Mesendoderm (in vitro differentiated cells): ENCODE data around the gene INTS2.

Experiments used
- DNase-seq: peaks from one replicate; pipeline ENCODE4 v3.0.0; 2013
- H2AK5ac ChIP-seq: 2 replicates; pipeline ENCODE4 v1.6.1; 2013; ENCODE audit warnings: low read length, inconsistent platforms
- H2BK120ac ChIP-seq: 2 replicates; pipeline ENCODE4 v1.6.1; 2013; ENCODE audit warnings: low read depth, mild to moderate bottlenecking, low read length, moderate library complexity, mixed read lengths
- H2BK15ac ChIP-seq: replicated peaks from 2 replicates; pipeline ENCODE4 v1.6.1; 2013; ENCODE audit warnings: low read depth, mild to moderate bottlenecking, moderate library complexity
- H2BK5ac ChIP-seq: 2 replicates; pipeline ENCODE4 v1.6.1; 2013; ENCODE audit warnings: low read length, inconsistent platforms
- H3K18ac ChIP-seq: 2 replicates; pipeline ENCODE4 v1.6.1; 2013; ENCODE audit warnings: mild to moderate bottlenecking, low read length, mixed read lengths
- H3K23ac ChIP-seq: one replicate; pipeline ENCODE4 v1.6.1; 2013; ENCODE audit warnings: low read length
- H3K27ac ChIP-seq: 2 replicates; pipeline ENCODE4 v1.5.1; 2013; ENCODE audit warnings: low read depth, mild to moderate bottlenecking, inconsistent platforms, low read length, moderate library complexity
- H3K27me3 ChIP-seq: 2 replicates; pipeline ENCODE4 v1.6.1; 2013; ENCODE audit warnings: low read length, control low read depth, mild to moderate bottlenecking, inconsistent platforms; ENCODE audit not compliant: insufficient read depth, poor library complexity
- H3K36me3 ChIP-seq: 2 replicates; pipeline ENCODE4 v1.6.1; 2013; ENCODE audit warnings: low read length, inconsistent platforms; ENCODE audit not compliant: control insufficient read depth, insufficient read depth
- H3K4ac ChIP-seq: one replicate; pipeline ENCODE4 v1.6.1; 2013; ENCODE audit warnings: low read depth, mild to moderate bottlenecking, low read length, moderate library complexity
- H3K4me1 ChIP-seq: 2 replicates; pipeline ENCODE4 v1.6.1; 2013; ENCODE audit warnings: low read depth, low read length, inconsistent platforms; ENCODE audit not compliant: control insufficient read depth
- H3K4me2 ChIP-seq: 2 replicates; pipeline ENCODE4 v1.6.1; 2013; ENCODE audit warnings: low read length
- H3K4me3 ChIP-seq: 2 replicates; pipeline ENCODE4 v1.5.1; 2013; ENCODE audit warnings: mild to moderate bottlenecking, low read length
- H3K56ac ChIP-seq: one replicate; pipeline ENCODE4 v1.6.1; 2013; ENCODE audit warnings: low read length
- H3K79me1 ChIP-seq: 2 replicates; pipeline ENCODE4 v1.6.1; 2013; ENCODE audit warnings: low read length, inconsistent platforms
- H3K79me2 ChIP-seq: 2 replicates; pipeline ENCODE4 v1.6.1; 2013; ENCODE audit warnings: mild to moderate bottlenecking, low read length; ENCODE audit not compliant: control insufficient read depth, insufficient read depth
- H3K9ac ChIP-seq: 2 replicates; pipeline ENCODE4 v1.6.1; 2013; ENCODE audit warnings: low read length, inconsistent platforms
- H4K5ac ChIP-seq: one replicate; pipeline ENCODE4 v1.6.1; 2013; ENCODE audit warnings: low read length
- H4K8ac ChIP-seq: one replicate; pipeline ENCODE4 v1.6.1; 2013; ENCODE audit warnings: low read depth, mild to moderate bottlenecking, control low read depth, low read length, moderate library complexity
- WGBS: extraction: QIAGEN DNeasy Blood & Tissue Kit; methylation state at CpG from one replicate; pipeline ENCODE4 v1.1.7; 2013; ENCODE audit warnings: low lambda C conversion rate, missing lambda C conversion rate; ENCODE audit not compliant: insufficient coverage; ENCODE audit errors: extremely low coverage; 5-methylcytosine and 5-hydroxymethylcytosine counted together

The INTS2 gene

DNA sequence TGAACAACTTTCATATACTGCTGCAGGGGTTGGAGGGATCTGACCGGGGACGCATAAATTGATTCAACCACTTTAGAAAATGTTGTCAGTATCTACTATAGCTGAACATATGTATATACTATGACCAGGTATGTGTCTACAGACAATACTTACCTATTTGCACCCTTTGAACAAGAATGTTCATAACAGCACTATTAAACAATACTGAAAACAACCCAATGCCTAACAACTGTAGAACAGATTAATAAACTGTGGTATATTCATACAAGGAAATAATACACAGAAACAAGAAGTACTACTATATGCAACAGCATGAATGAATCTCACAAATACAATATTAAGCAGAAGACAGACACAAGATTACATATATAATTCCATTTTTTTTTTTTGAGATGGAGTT lies 74.9 kb downstream of the INTS2 start:
- no peak overlapping the region for H2AK5ac ChIP-seq
- no peak overlapping the region for H3K18ac ChIP-seq
- H2BK15ac ChIP-seq: no peak overlapping the region
- peaks cover 1% of the 10 kb centered on the region for H3K79me1 ChIP-seq
- no peak overlapping the region for H2BK5ac ChIP-seq
- no peak overlapping the region for H3K9ac ChIP-seq
- H3K27ac ChIP-seq: no peak overlapping the region
- no peak overlapping the region for H2BK120ac ChIP-seq
- no peak for DNase-seq
- H3K36me3 ChIP-seq: no peaks in the 10 kb centered on the region
- no peak overlapping the region for H3K4me3 ChIP-seq
- H3K27me3 ChIP-seq: no peaks in the 10 kb centered on the region
- no peaks in the 10 kb centered on the region for H3K79me2 ChIP-seq
- no peak overlapping the region for H3K4ac ChIP-seq
- no peak overlapping the region for H4K5ac ChIP-seq
- H3K4me2 ChIP-seq: no peak overlapping the region
- no CpG with 5 or more reads among the region's 2 CpGs for WGBS
- H3K56ac ChIP-seq: no peak overlapping the region
- no peak overlapping the region for H4K8ac ChIP-seq
- no peak overlapping the region for H3K23ac ChIP-seq
- H3K4me1 ChIP-seq: no peaks in the 10 kb centered on the region

DNA sequence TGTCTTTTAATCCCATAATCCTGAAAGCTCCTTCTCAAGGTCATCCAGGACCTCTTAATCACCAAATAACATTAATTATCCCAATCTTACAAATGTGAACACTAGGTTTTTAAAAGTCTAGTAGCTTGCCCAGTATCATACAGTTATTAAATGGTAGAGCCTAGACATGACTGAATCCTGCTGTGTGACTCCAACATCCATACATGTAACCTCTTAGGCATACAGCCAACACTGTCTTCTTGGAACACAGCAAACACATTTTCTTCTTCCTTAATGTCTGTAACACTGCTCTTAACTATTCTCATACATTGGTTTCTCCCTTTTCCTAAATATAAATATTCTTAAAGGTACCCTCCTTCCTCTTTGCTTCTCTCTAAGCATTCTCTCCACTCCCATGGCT lies 78.1 kb downstream of the INTS2 start:
- Histone ChIP-seq H3K4me3 (no peak overlapping the region), H4K8ac (no peak overlapping the region), H3K79me1 (peaks cover 1% of the 10 kb centered on the region), H2AK5ac (no peak overlapping the region), H4K5ac (no peak overlapping the region), H3K79me2 (no peaks in the 10 kb centered on the region), H3K56ac (no peak overlapping the region), H3K27ac (no peak overlapping the region), H2BK15ac (no peak overlapping the region), H3K4me2 (no peak overlapping the region), H3K36me3 (no peaks in the 10 kb centered on the region), H2BK5ac (no peak overlapping the region), H3K23ac (no peak overlapping the region), H2BK120ac (no peak overlapping the region), H3K18ac (no peak overlapping the region), H3K4me1 (no peaks in the 10 kb centered on the region), H3K9ac (no peak overlapping the region), H3K27me3 (no peaks in the 10 kb centered on the region), H3K4ac (no peak overlapping the region)
- DNase-seq: no peak

DNA sequence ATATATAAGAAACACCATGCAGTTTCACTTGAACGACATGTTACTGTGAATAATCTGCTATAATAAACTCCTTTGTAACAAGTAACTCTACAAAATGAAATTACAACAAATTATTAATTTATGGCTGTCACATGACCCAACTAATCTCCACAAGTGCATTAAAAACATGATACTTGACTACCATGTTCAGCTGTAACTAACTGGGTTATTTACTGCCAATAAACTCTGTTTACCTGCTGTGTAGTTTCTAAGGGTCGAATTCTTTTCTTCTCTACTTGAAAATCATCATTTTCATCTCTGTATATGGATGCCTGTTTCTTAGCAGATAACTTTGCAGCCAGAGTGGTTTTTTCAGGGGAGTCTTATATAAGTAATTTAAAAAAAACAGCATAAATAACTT lies 78.9 kb downstream of the INTS2 start:
- Histone ChIP-seq H3K79me1 (no peaks in the 10 kb centered on the region), H3K23ac (no peak overlapping the region), H3K9ac (no peak overlapping the region), H4K8ac (no peak overlapping the region), H3K27ac (no peak overlapping the region), H2BK15ac (no peak overlapping the region), H3K79me2 (no peaks in the 10 kb centered on the region), H3K4me1 (no peaks in the 10 kb centered on the region), H3K4me3 (no peak overlapping the region), H3K4ac (no peak overlapping the region), H2BK5ac (no peak overlapping the region), H2BK120ac (no peak overlapping the region), H3K4me2 (no peak overlapping the region), H3K27me3 (no peaks in the 10 kb centered on the region), H4K5ac (no peak overlapping the region), H3K56ac (no peak overlapping the region), H3K18ac (no peak overlapping the region), H3K36me3 (no peaks in the 10 kb centered on the region), H2AK5ac (no peak overlapping the region)
- DNase-seq: no peak
- WGBS: no CpG with 5 or more reads among the region's 2 CpGs

DNA sequence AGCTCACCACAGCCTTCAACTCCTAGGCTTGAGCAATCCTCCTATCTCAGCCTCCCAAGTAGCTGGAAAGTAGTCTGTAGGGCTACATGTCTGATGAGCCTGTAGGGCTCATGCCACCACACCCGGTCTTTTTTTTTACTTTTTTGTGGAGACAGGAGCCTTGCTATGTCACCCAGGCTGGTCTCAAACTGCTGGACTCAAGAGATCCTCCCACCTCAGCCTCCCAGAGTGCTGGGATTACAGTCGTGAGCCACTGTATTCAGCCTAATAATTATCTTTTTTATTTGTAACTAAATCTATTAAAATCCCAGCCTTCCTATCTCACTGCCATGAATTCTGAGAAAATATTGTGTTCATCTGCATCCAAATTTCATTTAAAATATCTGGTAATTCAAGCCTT lies 79.5 kb downstream of the INTS2 start:
- Histone ChIP-seq H3K4me1 (no peaks in the 10 kb centered on the region), H2BK15ac (no peak overlapping the region), H2AK5ac (no peak overlapping the region), H3K4ac (no peak overlapping the region), H3K36me3 (no peaks in the 10 kb centered on the region), H3K56ac (no peak overlapping the region), H3K4me3 (no peak overlapping the region), H3K4me2 (no peak overlapping the region), H3K27me3 (no peaks in the 10 kb centered on the region), H4K5ac (no peak overlapping the region), H3K23ac (no peak overlapping the region), H3K27ac (no peak overlapping the region), H2BK5ac (no peak overlapping the region), H2BK120ac (no peak overlapping the region), H3K9ac (no peak overlapping the region), H3K18ac (no peak overlapping the region), H3K79me2 (no peaks in the 10 kb centered on the region), H4K8ac (no peak overlapping the region), H3K79me1 (no peaks in the 10 kb centered on the region)
- no CpG with 5 or more reads among the region's 2 CpGs for WGBS
- no peak for DNase-seq

DNA sequence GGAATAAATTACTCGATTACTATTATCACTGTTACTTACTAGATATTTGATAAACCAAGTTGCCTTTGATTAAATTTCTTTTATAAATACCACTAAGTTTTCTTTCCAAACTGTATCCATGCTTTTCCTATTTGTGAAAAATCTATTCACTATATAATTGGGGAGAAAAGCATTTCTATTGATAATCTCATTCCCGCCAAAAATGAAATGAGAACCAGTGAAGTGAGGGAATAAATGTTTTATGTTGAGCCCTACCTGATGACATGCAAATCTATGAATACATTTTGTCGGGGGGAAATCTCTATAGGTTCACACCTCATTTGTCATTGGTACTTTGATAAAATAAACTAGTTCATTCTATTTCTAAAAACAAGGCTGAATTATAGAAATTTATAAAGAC lies 80.1 kb downstream of the INTS2 start:
- Histone ChIP-seq H3K56ac (no peak overlapping the region), H3K27me3 (no peaks in the 10 kb centered on the region), H3K9ac (no peak overlapping the region), H3K4me1 (no peaks in the 10 kb centered on the region), H3K27ac (no peak overlapping the region), H3K4me2 (no peak overlapping the region), H2BK120ac (no peak overlapping the region), H4K5ac (no peak overlapping the region), H3K36me3 (no peaks in the 10 kb centered on the region), H2AK5ac (no peak overlapping the region), H3K79me1 (no peaks in the 10 kb centered on the region), H3K79me2 (no peaks in the 10 kb centered on the region), H4K8ac (no peak overlapping the region), H3K4ac (no peak overlapping the region), H3K18ac (no peak overlapping the region), H2BK15ac (no peak overlapping the region), H3K23ac (no peak overlapping the region), H2BK5ac (no peak overlapping the region), H3K4me3 (no peak overlapping the region)
- DNase-seq: no peak
- no CpG with 5 or more reads among the region's 3 CpGs for WGBS

DNA sequence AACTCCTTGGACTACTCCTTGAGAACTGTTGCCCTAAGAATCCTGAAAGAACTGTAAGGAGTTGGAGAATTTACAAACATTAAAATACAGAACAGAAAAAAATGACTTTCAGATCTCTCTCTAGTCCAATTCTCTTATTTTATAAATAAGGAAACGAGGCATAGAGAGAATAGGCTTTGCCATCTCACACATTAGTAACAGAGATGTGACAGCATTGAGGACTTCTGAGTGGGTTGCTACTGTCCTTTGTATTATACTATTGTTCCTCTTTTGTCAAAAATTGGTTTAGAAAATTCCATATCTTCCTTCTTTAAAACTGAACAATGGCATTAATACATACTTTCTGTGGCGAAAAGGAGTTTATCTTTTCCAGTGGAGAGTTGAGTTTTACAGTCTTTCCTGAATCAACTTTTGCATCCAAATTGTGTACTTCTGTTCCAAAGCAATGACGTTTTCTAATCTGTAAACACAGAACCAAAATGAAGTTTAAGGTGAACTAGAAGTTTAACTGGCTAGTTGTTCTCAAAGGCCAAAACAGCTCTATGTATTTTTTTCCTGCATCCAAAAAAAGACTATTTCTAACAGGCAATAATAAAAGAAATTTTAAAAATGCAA lies 80.9 kb downstream of the INTS2 start:
- H4K5ac ChIP-seq: no peak overlapping the region
- no peak overlapping the region for H3K18ac ChIP-seq
- no peak overlapping the region for H3K4me2 ChIP-seq
- no peak overlapping the region for H2BK5ac ChIP-seq
- H3K36me3 ChIP-seq: no peaks in the 10 kb centered on the region
- no peak overlapping the region for H3K27ac ChIP-seq
- no peak overlapping the region for H3K23ac ChIP-seq
- no peaks in the 10 kb centered on the region for H3K27me3 ChIP-seq
- H2BK120ac ChIP-seq: no peak overlapping the region
- H2AK5ac ChIP-seq: no peak overlapping the region
- WGBS: no CpG with 5 or more reads among the region's 3 CpGs
- no peak for DNase-seq
- H3K79me1 ChIP-seq: no peaks in the 10 kb centered on the region
- no peak overlapping the region for H3K56ac ChIP-seq
- no peaks in the 10 kb centered on the region for H3K4me1 ChIP-seq
- no peak overlapping the region for H3K4me3 ChIP-seq
- no peak overlapping the region for H4K8ac ChIP-seq
- no peaks in the 10 kb centered on the region for H3K79me2 ChIP-seq
- no peak overlapping the region for H2BK15ac ChIP-seq
- H3K4ac ChIP-seq: no peak overlapping the region
- H3K9ac ChIP-seq: no peak overlapping the region
